KBM-7 (cell line): ENCODE measurements around the gene ADGRF1.
"Not testable (repeated sequence)": the region's sequence is repeated elsewhere in the genome, so short reads cannot be mapped to it uniquely, and the experiment has no call there.

Experiments used
- DNase-seq: peaks from one replicate; pipeline ENCODE4 v3.0.0-alpha.2; 2015
- in situ Hi-C: fragments of 300-500 bp; cut with MboI; formaldehyde crosslinking; loops from 2 replicates; pipeline ENCODE4 v1.14.3; 2020; ENCODE audit warnings: low sequenced_read_pairs, low pct_unique_long_range_greater_than_20kb, mixed read lengths

ADGRF1 gene

GRCh38 chr6:46993846-46994245 is 48.3 kb downstream of the ADGRF1 start:
- DNase-seq: no peak
- in situ Hi-C loops: no loop called here

- DNase-seq, in situ Hi-C loops: not testable (repeated sequence)
Measured at GRCh38 chr6:46992391-46992790, 49.7 kb downstream of the ADGRF1 start.

- in situ Hi-C loops: not testable (repeated sequence)
- DNase-seq: peak; percentile 46
Measured at GRCh38 chr6:46990818-46991510, 51.2 kb downstream of the ADGRF1 start.

DNA sequence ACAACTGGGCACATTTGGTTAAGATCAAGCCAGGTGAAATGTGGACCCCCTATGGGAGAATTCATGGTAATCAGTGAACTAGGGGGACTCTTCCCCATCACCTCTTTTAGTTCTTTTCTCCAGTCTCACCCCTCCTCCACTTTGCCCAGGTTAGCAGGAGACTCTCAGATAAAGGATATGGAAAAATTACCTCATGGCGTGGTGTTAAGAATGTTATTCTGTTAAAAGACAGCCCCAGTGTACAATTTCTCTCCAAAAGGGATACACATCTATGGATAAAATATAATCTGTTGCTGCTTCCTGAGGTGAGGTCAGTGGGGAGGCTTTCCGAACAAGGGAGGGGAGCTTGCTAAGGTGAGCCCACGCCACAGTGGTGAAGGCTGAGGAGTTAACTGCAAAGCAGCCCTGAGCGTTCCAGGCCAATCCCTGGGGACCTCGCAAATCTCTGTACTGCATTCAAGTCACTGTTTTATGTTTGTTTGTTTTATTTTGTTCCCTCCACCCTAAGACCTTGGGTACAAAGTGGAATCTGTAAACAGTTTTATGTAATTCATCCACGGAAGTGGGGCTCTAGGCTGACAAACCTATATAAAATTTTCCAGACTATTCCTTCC is 52.0 kb downstream of the ADGRF1 start:
- in situ Hi-C loops: no loop called here
- no peak for DNase-seq

- in situ Hi-C loops: no loop called here
Measured at GRCh38 chr6:46989398-46989797, 52.7 kb downstream of the ADGRF1 start.

GRCh38 chr6:46985943-46986342 is 56.2 kb downstream of the ADGRF1 start:
- in situ Hi-C loops: no loop called here
- no peak for DNase-seq

More at GRCh38 chr6:46989398-46989797, 52.7 kb downstream of the ADGRF1 start:
- no peak for DNase-seq

GRCh38 chr6:46983007-46983411 is 59.1 kb downstream of the ADGRF1 start:
- no peak for DNase-seq
- in situ Hi-C loops: no loop called here

DNA sequence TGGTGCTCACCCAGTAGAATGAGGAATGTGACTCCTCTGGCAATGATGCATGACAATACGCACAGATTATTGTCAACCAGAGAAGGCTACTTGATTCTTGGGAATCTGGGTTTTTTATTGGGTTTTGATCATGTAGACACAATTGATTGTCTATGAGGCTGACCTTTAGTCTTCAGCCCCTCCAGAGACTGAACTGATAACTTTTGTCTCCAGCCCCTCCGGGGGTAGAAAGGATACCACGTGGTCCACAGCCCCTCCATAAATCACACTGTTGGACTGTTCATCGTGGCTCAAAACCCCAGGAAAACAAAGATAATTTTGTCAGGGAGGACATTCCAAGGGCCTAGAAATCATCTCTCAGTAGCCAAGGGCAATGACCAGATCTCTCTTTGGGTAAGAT is 62.9 kb downstream of the ADGRF1 start:
- no peak for DNase-seq
- in situ Hi-C loops: no loop called here

DNA sequence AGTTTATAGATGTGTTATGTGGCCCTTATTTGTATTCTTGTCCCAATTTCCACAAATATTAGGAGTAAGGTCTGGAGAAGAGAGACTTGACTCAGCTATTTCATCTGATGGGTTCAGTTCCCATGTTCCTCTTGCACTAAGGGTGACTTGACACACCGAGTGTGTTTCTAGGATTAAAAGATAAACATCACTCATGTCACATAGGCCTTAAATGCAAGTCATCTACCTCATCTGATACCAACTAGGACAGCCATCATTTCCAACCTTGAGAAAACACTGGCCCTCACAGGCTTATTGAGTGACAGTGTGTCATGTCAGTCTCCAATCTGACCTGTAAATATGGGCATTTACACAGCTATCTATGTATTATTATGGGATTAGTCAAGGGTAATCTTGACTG is 67.3 kb downstream of the ADGRF1 start:
- in situ Hi-C loops: no loop called here
- no peak for DNase-seq

DNA sequence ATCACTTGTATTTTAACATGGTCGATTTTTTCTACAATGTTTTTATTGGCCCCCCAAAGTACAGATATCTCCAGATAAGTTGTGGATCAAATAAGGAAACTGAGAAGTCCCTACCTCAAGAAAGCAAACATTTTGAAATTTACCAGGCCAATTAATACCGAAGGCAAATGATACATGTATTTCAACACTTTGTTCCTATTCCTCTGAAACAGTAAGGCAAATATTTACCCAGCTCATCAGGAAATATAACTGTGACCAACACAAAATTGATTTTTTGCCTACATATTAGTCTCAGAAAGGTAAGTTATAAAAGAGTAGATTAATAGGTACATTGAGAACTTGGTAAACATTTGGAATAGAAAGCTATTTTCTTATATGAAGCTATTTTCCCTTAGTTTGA is 69.1 kb downstream of the ADGRF1 start:
- in situ Hi-C loops: no loop called here

GRCh38 chr6:46972531-46972930 is 69.6 kb downstream of the ADGRF1 start:
- in situ Hi-C loops: no loop called here
- DNase-seq: no peak

More for the DNA sequence above, 69.1 kb downstream of the ADGRF1 start:
- DNase-seq: no peak

GRCh38 chr6:46969206-46969605 is 72.9 kb downstream of the ADGRF1 start:
- no peak for DNase-seq
- in situ Hi-C loops: no loop called here

DNA sequence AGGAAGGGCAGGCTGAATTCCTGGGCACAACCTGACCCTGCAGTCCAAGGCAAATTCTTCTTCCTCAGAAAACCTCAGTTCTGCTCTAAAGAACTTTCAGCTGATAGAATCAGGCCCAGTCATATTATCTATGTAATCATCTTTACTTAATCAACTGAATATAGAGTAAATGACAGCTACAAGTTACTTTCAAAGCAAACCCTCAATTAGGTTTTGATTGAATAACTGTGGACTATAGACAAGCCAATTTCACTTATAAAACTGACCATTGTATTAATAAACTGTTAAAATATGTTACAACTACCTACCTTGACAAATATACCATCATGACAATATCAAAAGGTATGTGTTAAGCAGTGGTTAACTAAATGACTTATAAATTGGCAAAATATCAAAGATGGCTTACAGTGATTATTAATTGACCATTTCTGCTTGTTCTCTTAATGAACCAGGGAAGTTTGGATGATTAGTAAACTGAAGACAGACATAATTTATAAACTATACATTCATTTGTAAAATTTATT is 74.2 kb downstream of the ADGRF1 start:
- no peak for DNase-seq

GRCh38 chr6:46964716-46965519 is 77.2 kb downstream of the ADGRF1 start:
- DNase-seq: no peak
- in situ Hi-C loops: no loop called here

More for the DNA sequence above, 74.2 kb downstream of the ADGRF1 start:
- in situ Hi-C loops: no loop called here

DNA sequence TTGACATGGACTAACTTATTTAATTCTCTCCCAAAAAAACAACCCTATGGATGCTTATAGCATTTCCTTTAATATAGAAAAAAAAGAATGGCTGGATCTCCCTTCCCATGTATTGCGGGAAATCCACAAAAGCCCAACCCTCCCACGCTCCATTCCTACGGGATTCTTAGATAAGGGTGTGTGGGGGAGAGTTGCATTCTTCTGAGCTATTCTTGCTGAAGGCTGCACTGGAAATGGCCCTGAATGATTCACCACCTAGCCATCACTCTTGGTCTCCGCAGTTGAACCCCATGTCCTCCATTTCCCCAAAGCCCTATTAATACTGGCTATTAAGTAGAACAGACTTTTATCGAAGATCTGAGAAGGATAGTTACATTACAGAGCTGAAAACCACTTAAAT is 78.5 kb downstream of the ADGRF1 start:
- DNase-seq: no peak
- in situ Hi-C loops: no loop called here

DNA sequence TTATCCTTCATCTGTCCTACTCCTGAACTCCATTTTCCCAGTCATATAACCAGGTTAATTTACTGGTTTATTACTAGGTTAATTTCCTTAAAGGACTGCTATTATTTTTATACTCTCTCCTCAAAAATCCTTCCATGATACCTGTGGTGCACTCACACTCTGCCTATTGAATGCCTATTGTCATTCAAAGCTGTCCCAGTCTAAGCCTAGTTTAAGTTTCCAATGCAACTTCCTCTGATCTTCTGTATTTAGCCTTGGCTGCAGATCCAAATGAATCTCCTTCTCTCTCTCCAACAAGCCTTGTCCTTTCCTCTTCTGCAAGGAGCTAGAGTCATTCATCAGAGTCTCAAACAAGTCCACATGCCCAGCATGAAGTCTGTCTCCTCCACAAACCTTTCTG is 79.1 kb downstream of the ADGRF1 start:
- in situ Hi-C loops: no loop called here
- DNase-seq: no peak

- DNase-seq: no peak
- in situ Hi-C loops: no loop called here
Measured at GRCh38 chr6:46961711-46962110, 80.4 kb downstream of the ADGRF1 start.

DNA sequence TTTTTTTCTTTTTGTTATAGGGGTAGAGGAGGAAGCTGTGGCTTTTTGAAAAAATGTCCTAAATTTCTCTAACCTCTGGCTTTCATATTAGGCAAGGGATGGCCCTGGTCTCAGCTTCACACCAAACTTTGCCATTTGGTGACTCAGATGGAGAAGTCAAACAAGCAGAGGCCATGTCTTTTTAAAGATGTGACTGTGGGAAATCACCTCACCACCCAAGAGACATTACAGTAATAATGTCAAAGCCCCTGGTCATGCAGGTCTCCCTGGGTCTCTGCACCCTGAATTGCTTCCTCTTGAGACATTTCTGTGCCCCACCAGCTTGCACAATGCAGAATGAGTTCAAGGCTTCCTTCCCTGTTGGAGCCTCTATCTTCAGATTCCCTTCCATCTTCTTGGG is 80.9 kb downstream of the ADGRF1 start:
- in situ Hi-C loops: no loop called here
- DNase-seq: no peak

DNA sequence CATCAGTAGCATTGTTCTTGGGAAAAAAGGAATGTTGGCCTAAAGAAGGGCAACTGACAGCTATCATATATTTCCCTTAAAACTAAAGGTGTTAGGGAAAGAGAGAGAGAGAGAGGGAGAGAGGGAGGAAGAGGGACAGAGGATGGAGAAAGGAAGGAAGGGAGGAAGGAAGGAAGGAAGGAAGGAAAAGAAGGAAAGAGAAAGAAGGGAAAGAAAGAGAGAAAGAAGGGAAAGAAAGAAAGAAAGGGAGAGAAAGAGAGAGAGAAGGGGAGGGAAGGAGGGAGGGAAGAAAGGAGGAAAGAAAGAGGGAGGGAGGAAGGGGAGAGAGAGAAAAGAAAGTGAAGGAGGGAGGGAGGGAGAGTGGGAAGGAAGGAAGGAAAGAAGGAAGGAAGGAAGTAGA is 82.7 kb downstream of the ADGRF1 start:
- in situ Hi-C loops: no loop called here
- no peak for DNase-seq

DNA sequence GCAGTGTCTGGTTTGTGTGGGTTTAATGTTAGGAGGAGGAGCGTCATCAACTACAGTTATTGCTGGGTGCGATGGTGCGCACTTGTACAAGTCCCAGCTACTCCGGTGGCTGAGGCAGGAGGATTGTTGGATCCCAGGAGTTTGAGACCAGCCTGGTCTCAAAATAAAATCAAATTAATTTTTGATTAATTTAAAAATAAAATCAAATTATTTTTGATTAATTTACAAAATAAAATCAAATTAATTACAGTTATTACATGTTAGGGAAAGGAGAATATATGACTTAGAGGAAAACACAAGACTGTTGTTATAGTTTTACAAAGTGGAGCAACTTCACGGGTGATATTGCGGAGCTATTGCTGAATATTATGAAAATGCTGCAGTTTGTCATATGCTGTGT is 85.7 kb downstream of the ADGRF1 start:
- DNase-seq: no peak
- in situ Hi-C loops: no loop called here
